Activated CD4-positive, alpha-beta memory T cell treated with anti-CD3 and anti-CD28 coated beads, Interleukin-2, amount 10 ng/mL, durations not matched to agents 7 days and 5 days (primary cell): ENCODE measurements around the gene PLVAP. TPM values are rescaled to one million over a fixed set of nuclear protein-coding genes. Genes with fewer than 3 reads are reported as not detected.
"Not testable (repeated sequence)": the region's sequence is repeated elsewhere in the genome, so short reads cannot be mapped to it uniquely, and the experiment has no call there.

Source experiments
- CTCF ChIA-PET: fragments of 350-600 bp; sonication (Branson Sonifier 250); formaldehyde crosslinking; loops from one replicate; lab custom pipeline; 2021; ENCODE audit warnings: antibody characterized with exemption, inconsistent platforms; lab: Charles Lee
- POLR2A ChIA-PET: fragments of 350-600 bp; sonication (Branson Sonifier 250); formaldehyde crosslinking; loops from one replicate; lab custom pipeline; 2021; ENCODE audit warnings: antibody characterized with exemption; lab: Charles Lee
- DNase-seq: peaks from one replicate; pipeline ENCODE4 v3.0.0-alpha.2; 2020
- H3K27ac Mint-ChIP-seq: one replicate; pipeline ENCODE4 v1.8.0; 2021; ENCODE audit warnings: mild to moderate bottlenecking, mixed read lengths
- H3K27me3 Mint-ChIP-seq: one replicate; pipeline ENCODE4 v1.8.0; 2021; ENCODE audit warnings: mixed read lengths
- H3K36me3 Mint-ChIP-seq: one replicate; pipeline ENCODE4 v1.8.0; 2021; ENCODE audit warnings: low read depth, mixed read lengths
- H3K4me1 Mint-ChIP-seq: one replicate; pipeline ENCODE4 v1.8.0; 2021; ENCODE audit warnings: mixed read lengths
- H3K4me3 Mint-ChIP-seq: one replicate; pipeline ENCODE4 v1.8.0; 2021; ENCODE audit warnings: mild to moderate bottlenecking, mixed read lengths
- H3K9me3 Mint-ChIP-seq: one replicate; pipeline ENCODE4 v1.8.0; 2021; ENCODE audit warnings: mixed read lengths
- total RNA-seq, 2 experiments: library from RNA; stranded (reverse); gene quantifications; one replicate each; pipeline ENCODE4 v1.2.3, GENCODE V29; 2021

Gene PLVAP
- total RNA-seq, 2 experiments from 2014 or later, result not detected

DNA sequence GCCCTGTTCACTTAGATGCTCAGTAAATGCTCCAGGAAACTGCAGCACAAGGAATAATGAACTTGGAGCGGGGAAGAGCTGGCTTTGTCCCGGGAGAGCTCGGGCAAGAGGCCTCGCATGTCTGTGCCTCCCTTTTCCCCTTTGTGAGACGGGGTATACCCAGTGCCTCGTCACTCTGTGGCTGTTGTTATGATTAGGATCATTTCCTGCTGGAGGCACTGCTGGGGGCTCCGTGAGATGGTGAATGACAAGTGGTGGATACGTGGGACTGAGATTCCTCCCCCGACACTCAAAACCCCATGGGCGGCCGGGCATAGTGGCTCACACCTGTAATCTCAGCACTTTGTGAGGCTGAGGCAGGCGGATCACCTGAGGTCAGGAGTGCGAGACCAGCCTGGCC is 1.1 kb upstream of the PLVAP start:
- Mint-ChIP-seq H3K4me3 (no peak overlapping the region), H3K27me3 (peaks cover 14% of the 10 kb centered on the region), H3K9me3 (no peaks in the 10 kb centered on the region), H3K27ac (no peak overlapping the region), H3K36me3 (no peaks in the 10 kb centered on the region), H3K4me1 (peaks cover 7% of the 10 kb centered on the region)
- POLR2A ChIA-PET, result no interaction called here
- DNase-seq, result no peak
- CTCF ChIA-PET, result interaction anchor here (1.2 kb wide), 1 partner anchor 11 kb away, joined by 5 read pairs; no protein-coding TSS in a partner anchor

GRCh38 chr19:17370026-17370587 is 7.0 kb downstream of the PLVAP start:
- CTCF ChIA-PET, result no interaction called here
- DNase-seq, result no peak
- H3K4me3 Mint-ChIP-seq, result no peak overlapping the region

GRCh38 chr19:17365361-17365760 is 11.8 kb downstream of the PLVAP start:
- ChIA-PET POLR2A (interaction anchor here (1.2 kb wide), 1 partner anchor 19 kb away, joined by 3 read pairs; no protein-coding TSS in a partner anchor), CTCF (no interaction called here)
- Mint-ChIP-seq H3K4me3 (no peak overlapping the region), H3K27me3 (peaks cover 17% of the 10 kb centered on the region), H3K4me1 (peaks cover 2% of the 10 kb centered on the region), H3K9me3 (no peaks in the 10 kb centered on the region), H3K27ac (no peak overlapping the region), H3K36me3 (no peaks in the 10 kb centered on the region)
- no peak for DNase-seq

More at GRCh38 chr19:17370026-17370587, 7.0 kb downstream of the PLVAP start:
- Mint-ChIP-seq H3K4me1 (peaks cover 3% of the 10 kb centered on the region), H3K36me3 (no peaks in the 10 kb centered on the region), H3K27ac (no peak overlapping the region), H3K9me3 (no peaks in the 10 kb centered on the region), H3K27me3 (peaks cover 9% of the 10 kb centered on the region)
- POLR2A ChIA-PET, result no interaction called here

DNA sequence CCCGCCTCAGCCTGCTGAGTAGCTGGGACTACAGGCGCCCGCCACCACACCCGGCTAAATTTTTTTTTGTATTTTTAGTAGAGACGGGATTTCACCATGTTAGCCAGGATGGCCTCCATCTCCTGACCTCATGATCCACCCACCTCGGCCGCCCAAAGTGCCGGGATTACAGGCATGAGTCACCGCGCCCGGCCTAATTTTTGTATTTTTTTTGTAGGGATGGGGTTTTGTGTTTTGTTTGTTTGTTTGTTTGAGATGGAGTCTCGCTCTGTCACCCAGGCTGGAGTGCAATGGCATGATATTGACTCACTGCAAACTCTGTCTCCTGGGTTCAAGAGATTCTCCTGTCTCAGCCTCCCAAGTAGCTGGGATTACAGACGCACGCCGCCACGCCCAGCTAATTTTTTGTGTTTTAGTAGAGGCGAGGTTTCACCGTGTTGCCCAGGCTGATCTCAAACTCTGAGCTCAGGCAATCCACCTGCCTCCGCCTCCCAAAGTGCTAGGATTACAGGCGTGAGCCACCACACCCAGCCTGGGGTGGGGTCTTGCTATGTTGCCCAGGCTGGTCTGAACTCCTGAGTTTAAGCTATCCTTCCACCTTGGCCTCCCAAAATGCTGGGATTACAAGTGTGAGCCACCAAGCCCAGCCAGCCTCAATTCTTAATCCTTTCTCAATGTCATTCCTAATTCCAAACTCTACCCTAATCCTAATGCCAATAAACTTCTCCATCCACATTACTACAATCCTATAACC is 13.1 kb downstream of the PLVAP start:
- H3K9me3 Mint-ChIP-seq, CTCF ChIA-PET, H3K36me3 Mint-ChIP-seq, H3K27ac Mint-ChIP-seq, DNase-seq, H3K4me1 Mint-ChIP-seq, POLR2A ChIA-PET, H3K4me3 Mint-ChIP-seq: not testable (repeated sequence)
- peaks cover 15% of the 10 kb centered on the region for H3K27me3 Mint-ChIP-seq

DNA sequence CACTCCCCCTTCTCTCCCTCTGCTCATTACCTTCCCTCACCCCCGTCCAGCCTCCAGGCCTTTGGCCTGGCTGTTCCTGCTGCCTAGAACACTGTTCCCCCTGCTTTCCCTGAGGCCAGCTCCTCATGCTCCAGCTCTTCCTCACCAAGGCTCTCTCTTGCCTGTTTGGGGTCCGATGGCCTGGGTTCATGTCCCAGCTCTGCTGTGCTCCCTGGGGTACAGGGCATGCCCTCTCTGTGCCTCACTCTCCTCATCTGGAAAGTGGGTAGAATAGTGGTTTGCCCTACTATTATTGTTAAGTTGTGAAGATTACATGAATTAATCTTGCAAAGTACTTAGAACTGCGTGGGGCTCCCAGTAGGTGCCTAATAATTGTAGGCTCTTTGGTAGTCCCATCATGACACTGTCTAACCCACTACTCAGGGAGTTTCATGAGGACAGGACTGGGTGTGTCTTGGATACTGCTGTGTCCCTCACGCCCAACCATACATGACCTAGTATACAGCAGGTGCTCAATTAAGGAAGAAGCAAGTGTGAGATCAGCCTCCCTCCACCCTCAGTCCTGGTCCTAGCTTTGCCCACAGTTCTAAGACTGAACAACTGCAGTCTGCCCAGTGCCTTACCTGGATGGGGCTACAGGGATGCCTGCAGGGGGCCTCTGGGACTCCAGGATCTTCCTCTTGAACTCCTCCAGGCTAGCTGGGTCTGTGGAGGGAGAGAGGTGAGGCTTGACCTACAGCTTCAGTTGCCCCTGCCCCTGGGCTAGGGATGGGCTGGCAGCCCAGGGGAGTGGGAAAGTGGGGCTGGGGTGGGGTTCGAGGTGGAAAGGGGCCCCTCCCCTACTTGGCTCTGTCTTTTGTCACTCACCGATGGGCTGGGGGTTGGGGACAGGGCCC is 17.0 kb downstream of the PLVAP start:
- no peaks in the 10 kb centered on the region for H3K36me3 Mint-ChIP-seq
- no peak for DNase-seq
- H3K27me3 Mint-ChIP-seq, result peaks cover 15% of the 10 kb centered on the region
- no peak overlapping the region for H3K4me3 Mint-ChIP-seq
- no peak overlapping the region for H3K27ac Mint-ChIP-seq
- H3K9me3 Mint-ChIP-seq, result no peaks in the 10 kb centered on the region
- CTCF ChIA-PET, result interaction anchor here (0.9 kb wide), 1 partner anchor 15 kb away, joined by 7 read pairs; no protein-coding TSS in a partner anchor
- H3K4me1 Mint-ChIP-seq, result no peaks in the 10 kb centered on the region
- POLR2A ChIA-PET, result no interaction called here

GRCh38 chr19:17358395-17358794 is 18.7 kb downstream of the PLVAP start:
- CTCF ChIA-PET, result interaction anchor here (1.2 kb wide), 1 partner anchor 13 kb away, joined by 4 read pairs; no protein-coding TSS in a partner anchor
- Mint-ChIP-seq H3K27me3 (peaks cover 12% of the 10 kb centered on the region), H3K36me3 (no peaks in the 10 kb centered on the region), H3K27ac (no peak overlapping the region), H3K4me1 (peaks cover under 1% of the 10 kb centered on the region), H3K9me3 (no peaks in the 10 kb centered on the region), H3K4me3 (no peak overlapping the region)
- no peak for DNase-seq
- POLR2A ChIA-PET, result no interaction called here

GRCh38 chr19:17357724-17358123 is 19.4 kb downstream of the PLVAP start:
- peaks cover 11% of the 10 kb centered on the region for H3K27me3 Mint-ChIP-seq
- DNase-seq, result no peak
- ChIA-PET CTCF (interaction anchor here (1.2 kb wide), 1 partner anchor 12 kb away, joined by 4 read pairs; no protein-coding TSS in a partner anchor), POLR2A (no interaction called here)
- H3K9me3 Mint-ChIP-seq, result no peaks in the 10 kb centered on the region
- H3K36me3 Mint-ChIP-seq, result no peaks in the 10 kb centered on the region
- H3K4me1 Mint-ChIP-seq, result peaks cover 1% of the 10 kb centered on the region
- no peak overlapping the region for H3K4me3 Mint-ChIP-seq
- no peak overlapping the region for H3K27ac Mint-ChIP-seq

- ChIA-PET CTCF (interaction anchor here (1.2 kb wide), 1 partner anchor 11 kb away, joined by 4 read pairs; no protein-coding TSS in a partner anchor), POLR2A (no interaction called here)
- H3K4me1 Mint-ChIP-seq, result peaks cover 1% of the 10 kb centered on the region
- no peak overlapping the region for H3K27ac Mint-ChIP-seq
- no peaks in the 10 kb centered on the region for H3K36me3 Mint-ChIP-seq
- no peak overlapping the region for H3K4me3 Mint-ChIP-seq
- H3K9me3 Mint-ChIP-seq, result no peaks in the 10 kb centered on the region
- peaks cover 7% of the 10 kb centered on the region for H3K27me3 Mint-ChIP-seq
- no peak for DNase-seq
These were observed 20.0 kb downstream of the PLVAP start for GRCh38 chr19:17357078-17357666.

DNA sequence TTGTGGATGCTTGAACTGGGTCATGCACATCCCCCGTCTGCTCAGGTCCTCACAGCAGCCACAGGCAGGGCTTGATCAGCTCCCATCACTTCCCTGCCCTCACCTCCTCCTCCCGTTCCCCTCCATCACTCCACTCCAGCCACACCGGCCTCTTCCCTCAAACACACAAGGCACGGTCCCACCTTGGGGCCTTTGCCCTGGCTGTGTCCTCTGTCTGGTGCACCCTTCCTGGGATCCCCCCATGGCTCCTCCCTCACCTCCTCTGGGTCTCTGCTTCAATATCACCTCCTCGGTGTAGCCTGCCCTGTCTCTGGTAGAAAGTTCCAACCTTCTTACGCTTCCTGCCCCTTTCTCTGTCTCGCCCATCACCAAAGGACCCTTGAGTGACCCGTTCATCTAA is 23.8 kb downstream of the PLVAP start:
- Mint-ChIP-seq H3K4me1 (peaks cover 10% of the 10 kb centered on the region), H3K27me3 (peaks cover 20% of the 10 kb centered on the region), H3K36me3 (no peaks in the 10 kb centered on the region), H3K27ac (no peak overlapping the region), H3K9me3 (no peaks in the 10 kb centered on the region), H3K4me3 (no peak overlapping the region)
- DNase-seq, result no peak
- POLR2A ChIA-PET, result no interaction called here
- CTCF ChIA-PET, result no interaction called here

- DNase-seq, result no peak
- ChIA-PET CTCF (no interaction called here), POLR2A (no interaction called here)
- Mint-ChIP-seq H3K36me3 (no peaks in the 10 kb centered on the region), H3K27me3 (peaks cover 23% of the 10 kb centered on the region), H3K27ac (no peak overlapping the region), H3K4me1 (peaks cover 10% of the 10 kb centered on the region), H3K9me3 (no peaks in the 10 kb centered on the region), H3K4me3 (no peak overlapping the region)
These were observed 24.4 kb downstream of the PLVAP start for GRCh38 chr19:17352608-17353280.

- CTCF ChIA-PET, result no interaction called here
These were observed 25.2 kb downstream of the PLVAP start for GRCh38 chr19:17351815-17352435.

DNA sequence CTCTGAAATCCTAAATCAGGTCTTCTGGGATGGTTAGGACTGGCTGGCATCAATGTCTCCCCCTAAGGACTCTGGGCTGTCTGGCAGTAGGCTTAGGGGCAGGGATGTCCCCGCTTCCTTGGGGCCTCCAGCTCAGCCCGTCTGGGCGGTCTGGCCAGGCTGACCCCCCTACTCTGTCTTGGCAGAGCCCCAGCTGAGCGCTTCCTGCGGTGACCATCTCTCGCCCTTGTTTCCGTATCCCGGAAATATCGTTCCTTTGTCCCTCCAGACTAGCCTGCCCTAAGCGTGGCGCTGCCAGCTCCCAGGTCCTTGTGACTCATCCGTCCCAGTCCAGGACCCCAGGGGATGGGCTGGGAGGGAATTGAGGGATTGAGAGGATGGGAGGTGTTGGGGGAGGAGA is 28.4 kb downstream of the PLVAP start:
- H3K9me3 Mint-ChIP-seq, result no peaks in the 10 kb centered on the region
- peaks cover 16% of the 10 kb centered on the region for H3K4me1 Mint-ChIP-seq
- H3K27ac Mint-ChIP-seq, result no peak overlapping the region
- no peak for DNase-seq
- POLR2A ChIA-PET, result no interaction called here
- no peaks in the 10 kb centered on the region for H3K36me3 Mint-ChIP-seq
- peaks cover 26% of the 10 kb centered on the region for H3K27me3 Mint-ChIP-seq
- no peak overlapping the region for H3K4me3 Mint-ChIP-seq
- CTCF ChIA-PET, result no interaction called here

More at GRCh38 chr19:17351815-17352435, 25.2 kb downstream of the PLVAP start:
- POLR2A ChIA-PET, result no interaction called here
- H3K36me3 Mint-ChIP-seq, result no peaks in the 10 kb centered on the region
- H3K4me3 Mint-ChIP-seq, result no peak overlapping the region
- no peaks in the 10 kb centered on the region for H3K9me3 Mint-ChIP-seq
- no peak for DNase-seq
- H3K27me3 Mint-ChIP-seq, result peaks cover 27% of the 10 kb centered on the region
- H3K4me1 Mint-ChIP-seq, result peaks cover 10% of the 10 kb centered on the region
- no peak overlapping the region for H3K27ac Mint-ChIP-seq
